ENCODE results near the gene ZNF680.
"Not testable (repeated sequence)": the region's sequence is repeated elsewhere in the genome, so short reads cannot be mapped to it uniquely, and the experiment has no call there.

Gene ZNF680

DNA sequence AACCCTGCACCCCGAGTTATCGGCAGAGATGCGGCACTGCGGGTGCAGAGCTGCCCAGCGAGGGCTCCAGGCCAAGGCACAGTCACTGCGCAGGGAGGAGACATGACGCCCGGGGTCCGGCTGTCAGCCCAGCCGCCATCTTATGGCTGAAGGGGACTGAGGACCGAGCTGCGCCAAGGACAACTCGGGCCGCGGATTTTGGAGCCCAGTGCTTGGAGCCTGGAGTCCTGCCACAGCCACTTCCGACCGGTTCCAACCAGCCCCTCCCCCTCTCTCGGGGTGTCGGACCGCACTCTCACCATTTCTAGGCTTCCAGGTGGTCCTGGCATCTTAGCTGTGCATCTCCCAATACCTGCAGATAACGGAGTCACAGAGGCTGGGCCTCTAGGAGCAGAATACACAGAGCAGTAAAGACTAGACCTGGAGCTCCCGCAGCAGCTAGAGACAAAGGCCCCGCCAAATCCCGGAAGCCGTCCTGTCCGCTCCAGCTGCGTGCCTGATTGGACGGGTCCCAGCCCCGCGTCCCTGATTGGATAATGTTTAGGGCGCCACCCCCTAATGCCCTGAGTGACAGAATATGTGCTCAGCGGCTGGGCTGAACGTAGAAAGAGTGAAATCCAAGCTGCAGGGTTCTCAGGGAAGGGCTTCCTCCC lies at the start of gene ZNF680:
ZNF680 (minus strand) TSS at position 446 of the 653 bp plus-strand sequence; CDS start at position 329, 117 bp downstream.
- peak; percentile 98 for DNase-seq

DNA sequence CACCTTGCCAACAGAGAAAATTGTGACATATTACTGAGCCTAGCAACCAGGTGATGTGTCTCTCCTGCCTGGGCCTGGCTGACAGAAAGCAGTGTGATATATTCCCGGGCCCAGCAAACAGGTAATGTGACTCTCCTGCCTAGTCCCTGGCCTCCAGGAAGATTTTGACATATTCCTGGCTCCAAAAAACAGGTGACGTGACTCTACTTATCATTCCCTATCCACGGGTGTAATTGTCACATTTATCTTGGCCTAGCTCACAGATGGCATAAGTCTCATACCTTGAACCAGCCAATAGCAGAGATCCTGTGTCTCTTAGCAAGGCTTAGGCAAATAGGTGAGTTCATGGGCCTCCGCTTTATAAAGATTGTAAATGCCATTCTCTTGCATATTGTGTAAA lies 49.6 kb upstream of the ZNF680 start:
- no peak for DNase-seq

DNA sequence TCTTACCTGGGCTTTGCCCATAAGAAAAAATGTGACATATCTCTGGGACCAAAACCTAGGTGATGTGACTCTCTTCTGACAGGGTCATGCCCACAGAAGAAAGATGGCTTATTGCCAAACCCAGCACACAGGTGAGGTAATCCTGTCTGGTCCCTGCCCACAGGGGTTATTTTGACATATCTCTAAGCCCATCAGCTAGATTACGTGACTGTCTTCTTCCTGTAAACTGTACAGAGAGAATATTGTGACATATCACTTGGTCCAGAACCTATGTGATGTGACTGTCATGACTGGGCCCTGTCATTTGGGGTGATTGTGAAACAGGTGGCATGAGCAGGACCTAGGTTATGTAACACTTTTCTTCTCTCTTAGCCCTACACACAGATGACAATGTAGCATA lies 48.8 kb upstream of the ZNF680 start:
- DNase-seq = no peak

DNA sequence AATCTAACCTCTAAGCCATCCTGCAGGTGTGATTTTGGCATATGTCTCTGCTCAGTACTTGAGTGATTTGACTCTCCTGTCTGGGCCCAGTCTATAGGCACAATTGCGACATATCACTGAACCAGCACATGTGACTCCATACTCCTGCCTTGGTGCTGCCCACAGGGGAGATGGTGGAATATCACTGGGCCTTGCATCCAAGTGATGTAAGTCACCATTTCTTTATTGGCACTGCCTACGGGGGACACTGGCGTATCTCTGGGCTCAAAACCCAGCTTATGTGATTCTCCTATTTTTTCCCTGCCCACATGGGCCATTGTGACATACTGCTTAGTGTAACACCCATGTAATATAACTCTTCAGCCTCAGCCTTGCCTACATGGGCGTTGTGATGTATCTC lies 48.1 kb upstream of the ZNF680 start:
- DNase-seq = no peak

DNA sequence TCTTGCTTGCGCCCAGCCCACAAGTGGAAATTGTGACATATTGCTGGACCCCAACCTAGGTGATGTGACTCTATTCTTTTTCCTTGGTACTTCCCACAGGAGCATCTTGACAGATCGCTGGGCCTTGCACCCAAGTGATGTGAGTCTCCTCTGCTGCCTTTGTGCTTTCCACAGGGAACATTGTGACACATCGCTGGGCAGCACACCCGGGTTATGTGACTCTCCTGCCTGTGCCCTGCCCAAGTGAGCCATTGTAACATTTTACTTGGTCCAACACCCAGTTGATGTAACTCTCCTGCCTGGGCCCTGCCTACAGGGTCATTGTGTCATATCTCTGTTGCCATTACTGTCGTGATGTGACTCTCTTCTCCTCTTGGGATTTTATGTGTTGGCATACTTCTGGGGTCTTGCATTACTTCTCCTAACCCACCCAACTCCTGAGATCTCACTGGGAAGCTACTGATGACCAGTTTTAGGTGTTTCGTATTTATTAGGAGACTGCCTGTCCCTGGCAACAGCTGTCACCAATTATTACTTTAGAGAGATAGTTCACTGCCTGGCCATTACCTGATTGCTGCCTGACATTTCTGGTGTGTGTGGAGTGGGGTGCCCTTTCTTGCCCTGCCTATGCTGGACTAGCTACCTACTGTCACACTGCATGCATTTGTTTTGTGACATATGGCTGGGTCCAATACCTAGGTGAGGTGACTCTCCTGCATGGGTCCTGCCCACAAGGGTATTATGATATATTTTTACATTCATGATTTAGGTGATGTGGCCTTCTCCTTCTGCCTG lies 45.4 kb upstream of the ZNF680 start:
- DNase-seq = no peak

DNA sequence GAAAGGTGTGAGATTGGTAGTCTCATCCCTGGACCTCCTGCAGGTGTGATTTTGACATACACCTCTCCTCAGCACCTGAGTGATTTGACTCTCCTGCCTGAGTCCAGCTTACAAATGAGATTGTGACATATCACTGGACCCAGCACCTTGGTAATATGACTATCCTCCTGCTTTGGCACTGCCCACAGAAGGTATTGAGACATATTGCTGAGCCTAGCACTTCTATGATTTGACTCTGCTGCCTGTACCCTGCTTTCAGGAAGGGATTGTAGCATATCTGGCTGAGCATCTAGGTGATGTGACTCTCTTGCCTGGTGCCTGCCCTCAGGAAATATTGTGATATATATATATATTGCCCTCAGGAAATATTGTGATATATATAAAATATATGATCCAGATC lies 43.5 kb upstream of the ZNF680 start:
- DNase-seq = no peak

DNA sequence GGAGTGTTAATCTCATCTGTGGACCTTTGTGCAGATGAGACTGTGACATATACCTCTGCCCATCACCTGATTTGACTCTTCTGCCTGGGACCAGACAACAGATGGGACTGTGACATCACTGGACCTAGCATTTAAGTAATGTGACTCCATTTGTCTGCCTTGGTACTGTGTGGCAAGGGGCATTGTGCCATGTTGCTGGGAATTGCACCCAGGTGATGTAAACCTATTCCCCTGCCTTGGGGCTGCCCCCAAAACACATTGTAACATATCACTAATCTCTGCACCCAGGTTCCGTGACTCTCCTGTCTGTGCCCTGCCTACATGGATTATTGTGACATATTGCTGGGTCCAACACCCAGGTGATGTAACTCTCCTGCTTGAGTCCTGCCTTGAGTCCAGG lies 40.4 kb upstream of the ZNF680 start:
- no peak for DNase-seq

DNA sequence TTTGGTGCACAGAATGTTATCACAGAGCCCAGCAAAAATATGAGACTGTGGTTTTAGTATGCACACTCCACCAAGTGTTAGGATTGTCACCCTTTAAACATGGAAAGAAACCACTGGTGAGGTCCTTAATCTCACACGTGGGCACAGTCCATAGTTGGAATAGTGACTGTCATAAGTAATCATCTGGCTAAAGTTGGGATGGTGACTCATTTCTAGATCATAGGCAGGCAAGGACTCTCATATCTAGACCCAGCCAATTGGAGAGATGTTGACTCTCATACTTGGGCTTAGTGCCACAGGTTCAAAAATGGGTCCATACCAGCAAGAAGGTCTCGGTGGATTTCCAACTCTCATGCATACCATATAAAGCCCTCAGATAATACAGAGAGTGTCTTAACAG lies 39.6 kb upstream of the ZNF680 start:
- DNase-seq = no peak

DNA sequence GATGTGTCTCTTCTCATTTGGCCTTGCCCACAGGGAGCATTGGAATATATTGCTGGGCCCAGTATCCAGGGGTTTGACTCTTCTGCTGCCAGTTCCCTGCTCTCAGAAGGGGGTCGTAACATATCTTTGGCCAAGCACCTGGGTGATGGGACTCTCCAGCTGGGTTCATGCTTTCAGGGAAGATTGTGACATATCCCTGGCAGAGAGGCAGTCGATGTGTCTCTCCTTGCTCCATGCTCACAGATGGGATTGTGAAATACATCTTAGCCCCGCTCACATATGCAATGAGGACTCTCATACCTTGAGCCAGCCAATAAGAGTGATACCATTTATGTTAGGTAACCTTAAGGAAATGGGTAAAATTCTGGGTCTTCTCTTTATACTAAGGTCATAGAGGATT lies 39.2 kb upstream of the ZNF680 start:
- DNase-seq = no peak

DNA sequence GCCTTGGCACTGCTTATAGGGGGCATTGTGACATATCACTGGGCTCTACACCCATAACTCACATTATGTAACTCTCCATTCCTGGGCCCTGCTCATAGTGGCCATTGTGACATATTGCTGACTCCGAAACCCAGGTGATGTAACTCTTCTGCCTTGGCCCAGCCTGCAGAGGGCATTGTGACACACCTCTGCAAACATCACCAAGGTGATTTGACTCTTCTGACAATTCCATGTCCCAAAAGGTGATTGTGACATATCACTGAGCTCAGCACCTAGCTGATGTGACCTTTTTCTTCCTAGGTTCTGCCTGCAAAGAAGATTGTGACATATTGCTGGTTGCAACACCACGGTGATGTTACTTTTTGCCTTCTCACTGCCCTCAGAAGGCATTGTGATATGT lies 36.5 kb upstream of the ZNF680 start:
- DNase-seq = no peak

DNA sequence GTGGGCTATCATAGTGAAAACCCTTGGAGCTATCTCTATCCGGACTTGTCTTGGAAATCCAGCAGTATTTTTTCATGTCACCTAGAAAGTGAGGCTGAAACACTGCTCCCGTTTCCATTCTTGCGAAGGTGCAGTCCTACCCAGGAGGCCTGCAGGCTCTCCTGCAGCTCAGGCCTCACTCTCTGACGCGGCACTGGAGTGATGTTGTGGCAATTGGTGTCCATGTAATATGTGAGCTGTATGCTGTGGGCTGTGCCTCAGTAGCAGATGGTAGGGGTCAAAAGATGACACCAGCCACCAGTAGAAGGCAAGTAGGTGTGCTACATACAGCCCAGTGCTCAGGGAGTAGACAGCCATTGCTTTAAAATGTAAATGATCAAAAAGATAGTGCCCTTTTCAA lies 28.1 kb upstream of the ZNF680 start:
- no peak for DNase-seq

DNA sequence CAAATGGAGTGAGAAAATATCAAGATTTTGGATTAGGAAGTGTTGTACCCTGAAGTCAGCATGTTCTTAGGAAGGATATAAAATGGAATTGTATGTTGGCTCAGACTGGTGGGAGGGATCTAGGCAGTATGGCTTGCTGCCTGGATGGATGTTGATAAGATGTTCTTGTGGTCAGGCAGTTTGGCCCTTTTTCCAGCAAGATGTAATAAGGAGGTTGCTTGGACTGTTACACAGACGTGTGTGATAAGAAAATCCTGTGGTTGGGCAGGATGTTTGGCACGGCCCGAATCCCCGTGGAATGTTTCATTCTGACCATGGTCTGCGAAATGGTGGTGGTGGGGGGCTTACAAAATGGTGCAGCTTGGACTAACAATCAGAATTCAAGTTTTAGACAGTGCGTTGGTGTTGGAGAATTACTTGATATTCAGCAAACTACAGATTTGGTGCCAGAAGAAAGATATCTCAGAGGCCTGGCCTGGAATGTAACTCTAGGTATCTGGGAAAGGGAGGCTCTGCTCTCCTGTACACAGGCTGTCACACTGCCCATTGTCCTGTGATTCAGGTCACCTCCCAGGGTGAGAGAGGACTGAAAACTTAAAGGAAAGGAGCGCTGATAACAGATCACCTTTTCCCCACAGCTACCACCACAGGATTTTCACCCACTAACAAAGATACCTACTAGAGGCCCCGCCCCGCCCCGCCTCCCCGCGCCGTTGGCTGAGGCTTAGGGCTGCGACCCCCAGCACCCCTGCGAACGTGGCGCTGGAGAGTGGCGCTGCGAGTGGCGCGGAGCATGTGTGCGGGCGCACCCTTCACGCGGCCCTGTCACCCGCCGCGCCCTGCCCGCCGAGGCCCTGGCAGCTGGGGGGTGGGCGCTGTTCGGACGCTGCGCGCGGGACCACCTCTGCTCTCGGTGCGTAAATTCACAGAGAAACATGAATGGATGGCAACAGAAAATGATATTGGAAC lies 19.3 kb upstream of the ZNF680 start:
- DNase-seq = no peak

DNA sequence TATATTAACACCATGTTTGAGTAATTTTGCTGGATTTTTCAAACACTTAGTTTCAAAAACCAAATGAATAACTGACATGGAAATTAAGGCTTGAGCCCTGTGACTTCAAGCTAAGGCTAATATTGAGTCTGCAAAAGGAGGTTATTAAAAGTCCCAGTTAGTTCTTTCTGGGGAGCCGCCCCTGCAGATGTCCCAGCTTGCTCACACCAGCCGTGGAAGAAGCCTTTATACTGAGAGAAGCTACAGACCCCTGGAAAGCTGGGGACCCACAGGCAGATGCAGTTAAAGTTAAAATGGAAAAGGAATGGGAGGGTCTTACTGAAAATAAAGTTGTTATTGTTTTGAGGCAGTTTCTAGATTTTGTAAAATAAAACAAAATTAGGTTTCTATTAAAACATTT lies 18.5 kb upstream of the ZNF680 start:
- no peak for DNase-seq

DNA sequence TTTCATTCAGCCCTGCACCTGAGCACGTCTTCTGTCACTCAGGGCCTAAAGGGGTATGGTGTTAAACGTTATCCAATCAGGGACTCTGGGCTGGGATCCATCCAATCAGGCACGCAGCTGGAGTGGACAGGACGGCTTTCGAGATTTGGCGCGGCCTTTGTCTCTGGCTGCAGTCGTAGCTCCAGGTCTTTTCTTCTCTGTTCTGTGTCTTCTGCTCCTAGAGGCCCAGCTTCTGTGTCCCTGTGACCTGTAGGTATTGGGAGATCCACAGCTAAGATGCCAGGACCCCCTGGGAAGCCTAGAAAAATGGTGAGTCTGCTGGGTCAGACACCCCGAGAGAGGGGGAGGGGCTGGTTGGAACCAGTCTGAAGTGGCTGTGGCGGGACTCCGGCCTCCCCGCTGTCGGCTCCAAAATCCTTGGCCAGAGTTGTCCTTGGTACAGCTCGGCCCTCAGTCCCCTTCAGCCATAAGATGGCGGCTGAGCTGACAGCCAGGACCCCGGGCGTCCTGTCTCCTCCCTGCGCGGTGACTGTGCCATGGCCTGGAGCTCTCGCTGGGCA lies 11.7 kb upstream of the ZNF680 start:
- peak; percentile 89 for DNase-seq

DNA sequence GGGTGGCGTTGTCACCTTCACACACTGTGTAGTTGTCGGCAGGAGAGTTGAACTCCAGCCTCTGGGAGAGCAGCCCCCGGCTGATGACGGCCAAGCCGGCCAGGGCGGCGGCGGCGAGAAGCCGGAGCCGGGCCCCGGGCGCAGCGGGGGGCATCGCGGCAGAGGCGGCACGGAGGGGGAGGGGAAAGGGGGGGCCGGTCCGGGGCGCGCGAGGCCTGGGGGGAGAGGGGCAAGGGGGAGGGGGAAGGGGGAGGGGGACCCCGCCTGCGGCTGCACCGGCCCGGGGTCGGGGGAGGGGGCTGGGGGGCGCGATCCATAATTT lies 7.4 kb upstream of the ZNF680 start:
- DNase-seq = not testable (repeated sequence)

DNA sequence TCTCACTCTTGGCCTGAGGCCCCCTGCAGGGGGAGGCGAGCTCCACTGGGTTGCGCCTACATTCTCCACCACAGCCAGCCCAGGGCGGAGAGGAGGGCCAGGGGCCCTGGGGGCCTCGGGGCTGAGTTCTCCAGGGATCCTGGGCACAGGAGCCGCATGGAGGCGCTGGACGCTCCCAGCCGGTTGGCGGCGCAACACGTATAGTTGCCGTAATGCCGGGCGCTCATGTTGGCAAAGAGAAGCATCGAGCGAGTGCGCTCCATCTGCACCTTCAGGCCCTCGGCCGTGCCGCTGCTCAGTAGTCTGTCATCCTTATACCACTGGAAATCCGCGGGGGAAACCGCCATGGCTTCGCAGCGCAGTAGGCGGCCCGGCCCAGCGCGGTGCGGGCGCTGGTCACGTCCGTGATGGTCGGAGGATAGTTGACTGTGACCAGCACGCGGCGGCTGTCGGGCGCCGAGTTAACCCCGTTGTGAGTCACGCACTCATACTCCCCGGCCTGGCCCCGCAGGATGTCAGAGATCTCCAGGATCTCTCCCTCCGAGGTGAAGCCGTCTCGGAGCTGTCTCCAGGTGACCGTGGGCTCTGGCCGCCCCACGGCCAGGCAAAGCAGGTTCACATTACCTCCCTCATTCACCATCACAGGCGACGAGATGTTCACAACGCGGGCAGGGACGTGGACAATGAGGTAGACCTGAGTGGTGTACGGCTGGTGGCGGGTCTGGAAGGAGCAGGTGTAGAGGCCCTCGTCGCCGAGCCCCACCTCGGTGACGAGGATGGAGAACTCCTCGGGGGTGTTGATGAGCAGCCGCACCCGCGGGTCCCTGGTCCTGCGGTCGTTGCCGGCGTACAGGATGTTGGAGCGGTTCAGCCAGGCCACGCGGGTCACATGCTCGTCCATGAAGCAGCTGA lies 6.8 kb upstream of the ZNF680 start:
- DNase-seq = peak; percentile 83

DNA sequence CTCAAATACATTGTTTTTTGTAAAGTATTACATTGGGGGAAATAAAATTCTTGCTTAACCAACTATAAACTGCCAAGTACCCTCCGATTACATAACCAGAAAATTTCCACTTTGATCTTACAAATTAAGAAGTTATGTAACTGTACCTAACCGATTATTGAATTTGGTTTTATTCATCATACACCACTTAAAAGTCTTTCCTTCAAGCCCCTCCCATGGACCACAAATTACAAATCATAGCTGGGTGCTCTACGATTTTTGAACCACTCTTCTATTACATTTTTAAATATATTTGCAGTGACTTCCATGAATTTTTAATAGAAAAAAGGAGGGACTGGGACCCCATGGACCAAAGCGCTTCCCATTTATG lies 630 bp downstream of the ZNF680 start:
- no peak for DNase-seq

DNA sequence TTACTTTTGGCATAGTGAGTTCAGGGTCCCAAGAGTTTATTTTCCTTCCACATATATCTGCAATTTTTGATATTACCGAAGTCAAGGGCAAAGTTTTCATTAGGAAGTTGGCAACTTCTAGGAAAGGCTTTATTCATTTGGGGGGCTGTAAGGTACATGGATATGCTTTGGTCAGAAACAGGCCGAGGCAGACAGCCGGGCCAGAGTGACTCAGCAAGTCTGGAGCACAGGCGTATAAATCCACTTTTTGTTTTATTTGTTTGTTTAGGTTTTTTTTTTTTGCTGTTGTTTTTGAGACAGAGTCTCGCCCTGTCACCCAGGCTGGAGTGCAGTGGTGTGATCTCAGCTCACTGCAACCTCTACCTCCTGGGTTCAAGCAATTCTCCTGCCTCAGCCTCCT lies 3.7 kb downstream of the ZNF680 start:
- no peak for DNase-seq

DNA sequence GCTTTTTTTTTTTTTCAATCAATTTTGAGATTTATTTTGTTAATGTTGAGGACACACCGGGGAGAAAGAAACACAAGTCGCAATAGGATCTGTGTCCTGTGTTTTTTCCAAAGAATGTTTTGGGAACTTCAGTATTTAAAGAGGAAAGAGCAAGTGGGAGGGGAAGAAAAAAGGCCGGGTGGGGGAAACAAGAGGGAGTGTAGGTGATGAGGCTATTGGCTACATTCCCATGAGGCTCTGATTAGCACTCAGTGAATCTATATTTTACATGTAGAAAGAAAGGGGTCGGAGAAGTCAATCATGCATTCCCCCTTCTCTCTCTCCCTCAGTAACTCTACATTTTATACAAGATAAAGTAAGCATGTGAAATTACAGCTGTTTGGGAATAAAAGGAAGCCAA lies 4.1 kb downstream of the ZNF680 start:
- DNase-seq = no peak

DNA sequence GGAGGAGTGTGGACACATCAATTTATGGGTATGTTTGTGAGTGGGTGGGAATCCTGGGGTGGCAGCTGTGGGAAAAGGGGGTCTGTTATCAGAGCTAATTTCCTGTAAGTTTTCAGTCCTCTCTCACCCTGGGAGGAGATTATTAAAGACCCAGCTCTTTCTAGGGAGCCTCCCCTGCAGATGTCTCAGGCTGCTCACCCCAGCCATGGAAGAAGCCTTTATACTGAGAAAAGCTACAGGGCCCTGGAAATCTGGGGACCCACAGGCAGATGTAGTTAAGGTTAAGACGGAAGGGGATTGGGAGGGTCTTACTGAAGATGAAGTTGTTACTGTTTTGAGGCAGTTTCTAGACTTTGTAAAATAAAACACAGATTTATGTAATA lies 4.6 kb downstream of the ZNF680 start:
- no peak for DNase-seq

DNA sequence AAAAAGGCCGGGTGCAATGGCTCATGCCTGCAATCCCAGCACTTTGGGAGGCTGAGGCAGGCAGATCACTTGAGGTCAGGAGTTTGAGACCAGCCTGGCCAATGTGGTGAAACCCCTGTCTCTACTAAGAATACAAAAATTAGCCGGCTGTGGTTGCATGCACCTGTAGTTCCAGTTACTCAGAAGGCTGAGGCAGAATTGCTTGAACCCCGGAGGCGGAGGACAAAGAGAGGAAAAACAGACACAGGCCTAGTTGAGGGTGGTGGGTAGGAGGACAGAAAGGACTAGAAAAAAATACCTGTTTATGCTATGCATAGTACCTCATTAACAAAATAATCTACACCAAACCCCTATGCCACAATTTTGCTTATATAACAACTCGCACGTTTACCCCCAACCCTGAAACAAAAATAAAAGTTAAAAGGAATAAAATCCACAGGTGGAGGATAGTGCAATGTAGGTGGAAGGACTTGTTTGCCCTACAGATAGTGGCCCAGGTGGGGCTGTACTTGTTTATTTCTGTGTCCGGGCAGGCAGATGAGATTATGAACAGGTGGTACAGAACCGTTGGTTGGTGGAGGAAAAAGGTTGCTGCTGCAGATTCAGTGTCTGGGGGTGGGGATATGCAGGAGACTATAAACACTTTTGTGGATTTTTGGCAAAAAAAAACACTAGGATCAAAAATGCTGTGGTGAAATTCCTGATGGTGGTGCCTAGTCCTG lies 5.1 kb downstream of the ZNF680 start:
- no peak for DNase-seq

DNA sequence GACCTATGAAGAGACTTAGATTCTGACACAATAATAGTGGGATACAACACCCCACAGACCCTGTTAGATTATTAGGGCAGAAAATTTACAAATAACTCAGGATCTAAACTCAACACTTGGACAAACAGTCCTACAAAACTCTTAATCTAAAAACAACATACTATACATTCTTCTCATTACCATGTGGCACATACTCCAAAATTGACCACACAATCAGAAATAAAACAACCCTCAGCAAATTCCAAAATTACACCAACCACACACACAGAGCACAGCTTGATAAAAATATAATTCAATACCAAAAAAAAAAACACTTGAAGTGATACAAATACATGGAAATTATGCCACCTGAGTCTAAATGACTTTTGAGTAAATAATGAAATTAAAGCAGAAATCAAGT lies 7.8 kb downstream of the ZNF680 start:
- no peak for DNase-seq

All from eye (tissue), 1 donor.